GM13977 (cell line): ENCODE data around the gene NHLRC1.

Experiments
- DNase-seq: peaks from one replicate; pipeline ENCODE4 v3.0.0; 2012; ENCODE audit warnings: low spot score
- CTCF ChIP-seq: IDR thresholded peaks from 2 replicates; pipeline ENCODE4 v1.5.1; 2012; ENCODE audit warnings: mild to moderate bottlenecking, control low read depth; ENCODE audit not compliant: insufficient read depth; ENCODE audit errors: extremely low read depth, missing control alignments
- in situ Hi-C: fragments of 300-500 bp; cut with MboI; formaldehyde crosslinking; loops from one replicate; pipeline ENCODE4 v1.12.0; 2022; ENCODE audit warnings: low sequenced_read_pairs, low pct_unique_long_range_greater_than_20kb, mixed read lengths, inconsistent platforms; ENCODE audit not compliant: unreplicated experiment

Gene NHLRC1

GRCh38 chr6:18107061-18107460 is 15.4 kb downstream of the NHLRC1 start:
- in situ Hi-C loops = no loop called here
- TF ChIP-seq CTCF = no peak
- no peak for DNase-seq

GRCh38 chr6:18102783-18103509 is 19.5 kb downstream of the NHLRC1 start:
- DNase-seq = no peak
- in situ Hi-C loops = no loop called here
- no peak for TF ChIP-seq CTCF

- no peak for TF ChIP-seq CTCF
- in situ Hi-C loops = no loop called here
- DNase-seq = no peak
Measured at GRCh38 chr6:18101873-18102272, 20.6 kb downstream of the NHLRC1 start.

GRCh38 chr6:18101271-18101670 is 21.2 kb downstream of the NHLRC1 start:
- no peak for TF ChIP-seq CTCF
- in situ Hi-C loops = no loop called here
- no peak for DNase-seq

- in situ Hi-C loops = no loop called here
- TF ChIP-seq CTCF = no peak
- DNase-seq = no peak
Measured at GRCh38 chr6:18100296-18100695, 22.2 kb downstream of the NHLRC1 start.

GRCh38 chr6:18099511-18099910 is 23.0 kb downstream of the NHLRC1 start:
- DNase-seq = no peak
- TF ChIP-seq CTCF = no peak
- in situ Hi-C loops = no loop called here
